IMR-90 (cell line): ENCODE measurements around the gene IFT25. TPM values are rescaled to one million over a fixed set of nuclear protein-coding genes. Genes with fewer than 3 reads are reported as not detected.

Source experiments
- ATAC-seq: fragments of 200-7000 bp; cut with Tn5 transposase; 2 replicates; pipeline ENCODE4 v1.9.1; 2020; ENCODE audit warnings: low read depth, mild to moderate bottlenecking, moderate library complexity
- BruUV-seq: library from RNA; stranded (reverse); fragments of 400-500 nt; replicated peaks from 2 replicates; lab custom pipeline; 2021; lab: Mats Ljungman, UMichigan
- CTCF ChIA-PET: fragments of 300-600 bp; formaldehyde crosslinking; extraction: SDS; loops from one replicate; lab custom pipeline; 2021; ENCODE audit warnings: antibody characterized with exemption; lab: Yijun Ruan, JAX
- POLR2A ChIA-PET: fragments of 300-600 bp; sonication (Branson Sonifier 250); formaldehyde crosslinking; loops from one replicate; lab custom pipeline; 2022; ENCODE audit warnings: antibody characterized with exemption; ENCODE audit not compliant: unreplicated experiment; lab: Charles Lee
- DNase-seq: peaks from one replicate; pipeline ENCODE4 v3.0.0; 2013
- H2AFZ ChIP-seq: replicated peaks from 2 replicates; pipeline ENCODE3; 2013; ENCODE audit warnings: low read length, mild to moderate bottlenecking; ENCODE audit not compliant: poor library complexity
- H2AK5ac ChIP-seq: 2 replicates; pipeline ENCODE4 v1.6.1; 2013; ENCODE audit warnings: low read depth, low read length, inconsistent platforms
- H2AK9ac ChIP-seq: replicated peaks from 2 replicates; pipeline ENCODE3; 2013; ENCODE audit warnings: mild to moderate bottlenecking, low read depth, low read length, moderate library complexity; ENCODE audit not compliant: poor library complexity
- H2BK120ac ChIP-seq: 2 replicates; pipeline ENCODE4 v1.6.1; 2013; ENCODE audit warnings: low read depth, low read length, inconsistent platforms
- H2BK15ac ChIP-seq: 3 replicates; pipeline ENCODE4 v1.6.1; 2013; ENCODE audit warnings: low read depth, low read length, inconsistent platforms
- H2BK20ac ChIP-seq: 2 replicates; pipeline ENCODE4 v1.6.1; 2013; ENCODE audit warnings: low read depth, mild to moderate bottlenecking, inconsistent platforms, low read length, moderate library complexity
- H2BK5ac ChIP-seq: 2 replicates; pipeline ENCODE4 v1.6.1; 2013; ENCODE audit warnings: mild to moderate bottlenecking, low read depth, low read length, inconsistent platforms; ENCODE audit not compliant: poor library complexity, severe bottlenecking
- H3K14ac ChIP-seq: replicated peaks from 2 replicates; pipeline ENCODE4 v1.6.1; 2013; ENCODE audit warnings: low read depth, low read length, inconsistent platforms
- H3K18ac ChIP-seq: 2 replicates; pipeline ENCODE4 v1.6.1; 2013; ENCODE audit warnings: low read depth, low read length, control low read depth
- H3K23ac ChIP-seq: 2 replicates; pipeline ENCODE4 v1.6.1; 2013; ENCODE audit warnings: low read depth, low read length, inconsistent platforms
- H3K27ac ChIP-seq: 2 replicates; pipeline ENCODE4 v1.5.1; 2013; ENCODE audit warnings: mild to moderate bottlenecking, control low read depth, low read length; ENCODE audit not compliant: insufficient read depth
- H3K27me3 ChIP-seq: 2 replicates; pipeline ENCODE4 v1.6.1; 2013; ENCODE audit warnings: low read length; ENCODE audit not compliant: control insufficient read depth, insufficient read depth
- H3K36me3 ChIP-seq: 2 replicates; pipeline ENCODE4 v1.6.1; 2013; ENCODE audit warnings: low read length, mixed read lengths; ENCODE audit not compliant: control insufficient read depth, insufficient read depth
- H3K4ac ChIP-seq: 2 replicates; pipeline ENCODE4 v1.6.1; 2013; ENCODE audit warnings: low read depth, low read length, inconsistent platforms
- H3K4me1 ChIP-seq: 2 replicates; pipeline ENCODE4 v1.6.1; 2013; ENCODE audit warnings: low read length, mixed read lengths; ENCODE audit not compliant: control insufficient read depth, insufficient read depth
- H3K4me2 ChIP-seq: 2 replicates; pipeline ENCODE4 v1.6.1; 2013; ENCODE audit warnings: low read depth, mild to moderate bottlenecking, control low read depth, low read length, moderate library complexity
- H3K4me3 ChIP-seq: 2 replicates; pipeline ENCODE4 v1.5.1; 2013; ENCODE audit warnings: low read depth, mild to moderate bottlenecking, control low read depth, low read length, moderate library complexity; ENCODE audit not compliant: insufficient read depth
- H3K56ac ChIP-seq: 2 replicates; pipeline ENCODE4 v1.6.1; 2013; ENCODE audit warnings: low read length, inconsistent platforms; ENCODE audit not compliant: insufficient read depth; ENCODE audit errors: extremely low read depth
- H3K79me1 ChIP-seq, 2 experiments: 2 replicates each; pipeline ENCODE4 v1.6.1; 2013; ENCODE audit warnings: low read length in 2 of 2, inconsistent platforms in 1 of 2, low read depth in 1 of 2
- H3K9ac ChIP-seq: 2 replicates; pipeline ENCODE4 v1.6.1; 2013; ENCODE audit warnings: low read depth, low read length, control low read depth
- H3K9me1 ChIP-seq: 2 replicates; pipeline ENCODE4 v1.6.1; 2013; ENCODE audit warnings: low read length, inconsistent platforms; ENCODE audit not compliant: insufficient read depth
- H3K9me3 ChIP-seq: 2 replicates; pipeline ENCODE4 v1.6.1; 2013; ENCODE audit warnings: low read length; ENCODE audit not compliant: control insufficient read depth, insufficient read depth
- H4K20me1 ChIP-seq: 2 replicates; pipeline ENCODE4 v1.6.1; 2013; ENCODE audit warnings: low read length, inconsistent platforms; ENCODE audit not compliant: insufficient read depth
- H4K5ac ChIP-seq: 2 replicates; pipeline ENCODE4 v1.6.1; 2013; ENCODE audit warnings: mild to moderate bottlenecking, low read depth, low read length, control low read depth
- H4K8ac ChIP-seq, 2 experiments: 2 replicates each; pipeline ENCODE4 v1.6.1; 2013; ENCODE audit warnings: low read depth in 2 of 2, low read length in 2 of 2, control low read depth in 1 of 2, inconsistent platforms in 1 of 2
- H4K91ac ChIP-seq: 2 replicates; pipeline ENCODE4 v1.6.1; 2013; ENCODE audit warnings: low read depth, low read length, inconsistent platforms; ENCODE audit not compliant: insufficient read depth
- FOS ChIP-seq: fragments of 150-350 bp; IDR thresholded peaks from 2 replicates; pipeline ENCODE4 v1.6.1; 2016; ENCODE audit warnings: low read depth, low read length
- MXI1 ChIP-seq: IDR thresholded peaks from 2 replicates; pipeline ENCODE4 v1.6.1; 2012; ENCODE audit warnings: low read depth, mild to moderate bottlenecking, low read length, moderate library complexity, borderline replicate concordance
- SMC3 ChIP-seq: fragments of 150-350 bp; IDR thresholded peaks from 2 replicates; pipeline ENCODE4 v1.6.1; 2016; ENCODE audit warnings: low read depth, mild to moderate bottlenecking, antibody characterized with exemption, low read length, moderate library complexity
- WGBS, 2 experiments: methylation state at CpG; one replicate each; pipeline versions ENCODE4 v1.1.5 to v1.1.7; 2013; ENCODE audit warnings: missing lambda C conversion rate in 2 of 2; ENCODE audit not compliant: insufficient read length in 1 of 2; ENCODE audit errors: extremely low coverage in 2 of 2; 5-methylcytosine and 5-hydroxymethylcytosine counted together
- dilution Hi-C: fragments of 300-500 bp; cut with HindIII; formaldehyde crosslinking; loops from one replicate; pipeline ENCODE4 v1.14.3; 2018; ENCODE audit warnings: low sequenced_read_pairs; ENCODE audit not compliant: unreplicated experiment
- in situ Hi-C: fragments of 300-500 bp; cut with MboI; formaldehyde crosslinking; loops from 3 replicates; pipeline ENCODE4 v1.14.3; 2019; ENCODE audit warnings: low sequenced_read_pairs, inconsistent platforms, mixed read lengths
- intact Hi-C: fragments of 100-400 bp; cut with micrococcal nuclease; formaldehyde crosslinking; loops from 2 replicates; pipeline ENCODE4 v1.10.0; 2022
- polyA plus RNA-seq, 3 experiments: library from polyadenylated mRNA; depleted of rRNA; stranded (reverse); fragments of >200 nt; gene quantifications; 2 replicates each; pipeline ENCODE4 v1.2.3, GENCODE V29; 2012; ENCODE audit warnings: low replicate concordance in 1 of 3
- total RNA-seq: library from RNA; depleted of rRNA; stranded (reverse); fragments of >200 nt; gene quantifications from 2 replicates; pipeline ENCODE4 v1.2.3, GENCODE V29; 2012

IFT25 gene
- total and polyA plus RNA-seq, 2 of the 4 experiments (the other 2 are of a cell fraction), result 9.1 to 38.0 TPM

DNA sequence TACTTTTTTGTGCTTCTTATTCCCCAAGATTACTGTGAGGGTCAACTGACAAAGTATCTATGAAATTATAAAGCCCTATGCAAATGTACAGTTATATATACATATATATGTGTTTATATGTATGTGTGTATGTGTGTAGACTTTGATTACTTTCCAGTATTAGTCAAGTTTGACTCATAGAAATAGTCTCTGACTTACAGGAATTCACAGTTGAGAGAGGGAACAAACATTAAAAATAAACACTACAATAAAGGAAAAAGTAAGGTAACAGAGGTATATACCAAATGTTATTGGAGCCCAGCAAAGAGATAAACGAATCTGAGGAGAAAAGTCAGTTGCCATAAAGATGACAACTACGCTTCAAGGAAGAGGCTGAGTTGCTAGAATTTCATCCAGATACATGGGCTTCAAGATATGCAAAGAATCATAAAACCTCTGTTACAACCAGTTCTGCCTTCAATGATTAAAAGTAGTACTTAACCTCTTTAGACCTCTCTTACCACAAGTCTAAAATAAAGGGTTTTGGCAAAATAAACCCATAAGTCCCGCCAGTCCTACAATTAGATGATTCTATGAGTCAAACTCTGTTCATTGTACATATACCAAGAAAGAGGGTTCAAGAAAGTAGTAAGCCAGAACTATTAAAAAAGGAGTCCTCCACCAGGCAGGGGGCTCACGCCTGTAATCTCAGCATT lies 7.2 kb downstream of the IFT25 start:
- Histone ChIP-seq H2BK120ac (no peak overlapping the region), H4K5ac (no peak overlapping the region), H3K4ac (no peak overlapping the region), H3K4me2 (peak overlapping the region; percentile 92), H3K56ac (no peak overlapping the region), H3K23ac (no peak overlapping the region), H3K9ac (no peak overlapping the region), H2AFZ (no peak overlapping the region), H3K27ac (peak overlapping the region; percentile 66; the same call in 1 of the 2 replicates), H2AK9ac (no peak overlapping the region), H2AK5ac (no peak overlapping the region), H2BK15ac (no peak overlapping the region), H4K8ac (no peak overlapping the region), H2BK20ac (no peak overlapping the region), H3K9me1 (no peaks in the 10 kb centered on the region), H3K4me1 (peaks cover 6% of the 10 kb centered on the region; the same call in 1 of the 2 replicates), H3K4me3 (no peak overlapping the region), H3K27me3 (no peaks in the 10 kb centered on the region), H2BK5ac (peak overlapping the region; percentile 59), H3K79me1 (peaks cover 16 to 35% of the 10 kb centered on the region in 2 experiments), H3K9me3 (peaks cover 9% of the 10 kb centered on the region), H4K20me1 (peaks cover 10% of the 10 kb centered on the region; the same call in 1 of the 2 replicates), H4K91ac (no peak overlapping the region), H3K18ac (no peak overlapping the region), H3K36me3 (peaks cover 4% of the 10 kb centered on the region), H3K14ac (no peak overlapping the region)
- TF ChIP-seq SMC3, result no peak
- no peak for TF ChIP-seq MXI1
- TF ChIP-seq FOS, result peak; percentile 22
- ATAC-seq (peak; percentile 89), DNase-seq (peak; percentile 84)
- intact Hi-C loops (no loop called here), in situ Hi-C loops (no loop called here), dilution Hi-C loops (no loop called here)
- WGBS, 2 experiments, result no CpG with 5 or more reads among the region's 4 CpGs
- no TSS peak for BruUV-seq
- ChIA-PET POLR2A (no interaction called here), CTCF (interaction anchor here (0.6 kb wide), 1 partner anchor 65 kb away, joined by 3 read pairs; no protein-coding TSS in a partner anchor)
